MCF 10A (cell line): ENCODE results near the gene MUC4. TPM values are rescaled to one million over a fixed set of nuclear protein-coding genes. Genes with fewer than 3 reads are reported as not detected.
"Not testable (repeated sequence)": the region's sequence is repeated elsewhere in the genome, so short reads cannot be mapped to it uniquely, and the experiment has no call there.

Experiments
- BruUV-seq: library from RNA; stranded (reverse); fragments of 400-500 nt; replicated peaks from 2 replicates; lab custom pipeline; 2021; lab: Mats Ljungman, UMichigan
- CTCF ChIA-PET: fragments of 300-600 bp; sonication (Branson Sonifier 250); formaldehyde crosslinking; extraction: SDS; loops from one replicate; lab custom pipeline; 2021; ENCODE audit warnings: antibody characterized with exemption, inconsistent platforms; lab: Yijun Ruan, JAX
- POLR2A ChIA-PET: fragments of 300-600, 350-650 bp; sonication (Branson Sonifier 250); formaldehyde crosslinking; extraction: SDS; loops from one replicate; lab custom pipeline; 2020; ENCODE audit warnings: antibody characterized with exemption, inconsistent platforms; lab: Yijun Ruan, JAX
- DNase-seq: peaks from one replicate; pipeline ENCODE4 v3.0.0-alpha.2; 2018; ENCODE audit not compliant: unreplicated experiment
- H3K27ac Mint-ChIP-seq: one replicate; pipeline ENCODE4 v1.8.0; 2022; ENCODE audit warnings: mild to moderate bottlenecking, low read depth, mixed read lengths; ENCODE audit not compliant: unreplicated experiment
- H3K27me3 Mint-ChIP-seq: one replicate; pipeline ENCODE4 v1.8.0; 2022; ENCODE audit warnings: mixed read lengths; ENCODE audit not compliant: insufficient read depth, unreplicated experiment
- H3K36me3 Mint-ChIP-seq: one replicate; pipeline ENCODE4 v1.8.0; 2022; ENCODE audit warnings: mild to moderate bottlenecking, moderate library complexity, mixed read lengths; ENCODE audit not compliant: insufficient read depth, unreplicated experiment
- H3K4me1 Mint-ChIP-seq: one replicate; pipeline ENCODE4 v1.8.0; 2022; ENCODE audit warnings: mixed read lengths; ENCODE audit not compliant: insufficient read depth, unreplicated experiment
- H3K4me3 Mint-ChIP-seq: one replicate; pipeline ENCODE4 v1.8.0; 2022; ENCODE audit warnings: mild to moderate bottlenecking, moderate library complexity, mixed read lengths; ENCODE audit not compliant: unreplicated experiment
- H3K9me3 Mint-ChIP-seq: one replicate; pipeline ENCODE4 v1.8.0; 2022; ENCODE audit warnings: mixed read lengths; ENCODE audit not compliant: unreplicated experiment
- CTCF ChIP-seq: fragments of 200-600 bp; IDR thresholded peaks from one replicate; pipeline ENCODE4 v1.8.0; 2022; ENCODE audit warnings: antibody characterized with exemption, mild to moderate bottlenecking; ENCODE audit not compliant: unreplicated experiment
- intact Hi-C: fragments of 100-400 bp; cut with micrococcal nuclease; formaldehyde crosslinking; loops from 2 replicates; pipeline ENCODE4 v1.14.1; 2022
- total RNA-seq: library from RNA; stranded (reverse); gene quantifications from 2 replicates; pipeline ENCODE4 v1.2.3, GENCODE V29; 2022

Gene MUC4
- total RNA-seq, 1 experiment from 2014 or later, result not detected

- DNase-seq, result no peak
- BruUV-seq, result no TSS peak
- intact Hi-C loops, result no loop called here
- TF ChIP-seq CTCF, result no peak
- Mint-ChIP-seq H3K4me3 (no peak overlapping the region), H3K4me1 (no peaks in the 10 kb centered on the region), H3K36me3 (no peaks in the 10 kb centered on the region), H3K9me3 (peaks cover 45% of the 10 kb centered on the region), H3K27ac (no peak overlapping the region), H3K27me3 (peaks cover 39% of the 10 kb centered on the region)
- ChIA-PET POLR2A (no interaction called here), CTCF (interaction anchor here (0.6 kb wide), 1 partner anchor 1114 kb away, joined by 3 read pairs; no protein-coding TSS in a partner anchor)
Measured at GRCh38 chr3:195788711-195789581, 22.8 kb downstream of the MUC4 start.

- BruUV-seq, POLR2A ChIA-PET, H3K36me3 Mint-ChIP-seq, H3K27ac Mint-ChIP-seq, intact Hi-C loops, DNase-seq, H3K4me3 Mint-ChIP-seq, H3K4me1 Mint-ChIP-seq, CTCF ChIA-PET: not testable (repeated sequence)
- Mint-ChIP-seq H3K9me3 (peaks cover 69% of the 10 kb centered on the region), H3K27me3 (peaks cover 31% of the 10 kb centered on the region)
Measured at GRCh38 chr3:195785781-195786405, 25.8 kb downstream of the MUC4 start.

GRCh38 chr3:195784031-195784430 lies 27.7 kb downstream of the MUC4 start:
- BruUV-seq, H3K27ac Mint-ChIP-seq, intact Hi-C loops, H3K4me3 Mint-ChIP-seq, H3K36me3 Mint-ChIP-seq, CTCF ChIA-PET, H3K4me1 Mint-ChIP-seq, POLR2A ChIA-PET, DNase-seq: not testable (repeated sequence)
- Mint-ChIP-seq H3K9me3 (peaks cover 85% of the 10 kb centered on the region), H3K27me3 (peaks cover 12% of the 10 kb centered on the region)

GRCh38 chr3:195781236-195781635 lies 30.5 kb downstream of the MUC4 start:
- CTCF ChIA-PET, intact Hi-C loops, DNase-seq, H3K4me1 Mint-ChIP-seq, H3K4me3 Mint-ChIP-seq, BruUV-seq, H3K36me3 Mint-ChIP-seq, H3K27me3 Mint-ChIP-seq, H3K27ac Mint-ChIP-seq, POLR2A ChIA-PET: not testable (repeated sequence)
- H3K9me3 Mint-ChIP-seq, result peaks cover 77% of the 10 kb centered on the region

- TF ChIP-seq CTCF, result no peak
- peaks cover 52% of the 10 kb centered on the region for H3K9me3 Mint-ChIP-seq
- no peak overlapping the region for H3K27ac Mint-ChIP-seq
- DNase-seq, result no peak
- intact Hi-C loops, result no loop called here
- ChIA-PET CTCF (no interaction called here), POLR2A (no interaction called here)
- H3K4me3 Mint-ChIP-seq, result no peak overlapping the region
- H3K27me3 Mint-ChIP-seq, result no peaks in the 10 kb centered on the region
- peaks cover 5% of the 10 kb centered on the region for H3K36me3 Mint-ChIP-seq
- BruUV-seq, result no TSS peak
- no peaks in the 10 kb centered on the region for H3K4me1 Mint-ChIP-seq
Measured at GRCh38 chr3:195777975-195778374, 33.8 kb downstream of the MUC4 start.
